HCT116 (cell line): Measurements from ENCODE around the gene STK32B.

Experiments
- EGR1 ChIP-seq: IDR thresholded peaks from 2 replicates; pipeline ENCODE4 v1.6.1; 2012; ENCODE audit warnings: low read depth
- ELF1 ChIP-seq: IDR thresholded peaks from 2 replicates; pipeline ENCODE4 v1.6.1; 2012; ENCODE audit warnings: low read depth, borderline replicate concordance
- EZH2 ChIP-seq: fragments of 200-600 bp; sonication (generic); IDR thresholded peaks from 2 replicates; pipeline ENCODE4 v1.6.1; 2017; ENCODE audit warnings: antibody characterized with exemption, mixed run types
- EZH2phosphoT487 ChIP-seq: fragments of 200-600 bp; IDR thresholded peaks from 2 replicates; pipeline ENCODE4 v1.6.1; 2018; ENCODE audit warnings: antibody characterized with exemption, borderline replicate concordance
- POLR2A ChIP-seq: IDR thresholded peaks from 2 replicates; pipeline ENCODE4 v1.7.0; 2011; ENCODE audit warnings: borderline replicate concordance; ENCODE audit not compliant: insufficient read depth, insufficient read length; ENCODE audit errors: extremely low read depth
- RAD21 ChIP-seq: IDR thresholded peaks from 2 replicates; pipeline ENCODE4 v1.6.1; 2012; ENCODE audit warnings: low read depth, mild to moderate bottlenecking
- SIN3A ChIP-seq: IDR thresholded peaks from 2 replicates; pipeline ENCODE4 v1.6.1; 2012; ENCODE audit warnings: low read depth
- SP1 ChIP-seq: IDR thresholded peaks from 2 replicates; pipeline ENCODE4 v1.6.1; 2012; ENCODE audit warnings: low read depth
- SRF ChIP-seq: IDR thresholded peaks from 2 replicates; pipeline ENCODE4 v1.6.1; 2012; ENCODE audit warnings: low read depth
- YY1 ChIP-seq: IDR thresholded peaks from 2 replicates; pipeline ENCODE4 v1.6.1; 2011; ENCODE audit warnings: low read length, low read depth, moderate library complexity, mild to moderate bottlenecking; ENCODE audit not compliant: insufficient replicate concordance; ENCODE audit errors: extremely low read depth
- ZFX ChIP-seq: fragments of 450-650 bp; IDR thresholded peaks from 2 replicates; pipeline ENCODE4 v1.6.1; 2017
- TF ChIP-seq, protein P1 (sequence below), 3 experiments: fragments of 200-600 bp in 1 of 3; sonication (generic) in 1 of 3; IDR thresholded peaks in 2 of 3; conservative IDR thresholded peaks in 1 of 3; 2 replicates each; pipeline ENCODE4 v1.5.1; 2012 to 2017; ENCODE audit warnings: low read depth in 2 of 3, low read length in 2 of 3, antibody characterized with exemption in 1 of 3, borderline replicate concordance in 1 of 3, control low read depth in 1 of 3, mild to moderate bottlenecking in 1 of 3, mixed read lengths in 1 of 3, mixed run types in 1 of 3, moderate library complexity in 1 of 3; ENCODE audit not compliant: insufficient read depth in 1 of 3
- TF ChIP-seq, protein P2 (sequence below): IDR thresholded peaks from 2 replicates; pipeline ENCODE4 v1.6.1; 2012
- TF ChIP-seq, protein P3 (sequence below): IDR thresholded peaks from 2 replicates; pipeline ENCODE4 v1.6.1; 2012

DNA sequence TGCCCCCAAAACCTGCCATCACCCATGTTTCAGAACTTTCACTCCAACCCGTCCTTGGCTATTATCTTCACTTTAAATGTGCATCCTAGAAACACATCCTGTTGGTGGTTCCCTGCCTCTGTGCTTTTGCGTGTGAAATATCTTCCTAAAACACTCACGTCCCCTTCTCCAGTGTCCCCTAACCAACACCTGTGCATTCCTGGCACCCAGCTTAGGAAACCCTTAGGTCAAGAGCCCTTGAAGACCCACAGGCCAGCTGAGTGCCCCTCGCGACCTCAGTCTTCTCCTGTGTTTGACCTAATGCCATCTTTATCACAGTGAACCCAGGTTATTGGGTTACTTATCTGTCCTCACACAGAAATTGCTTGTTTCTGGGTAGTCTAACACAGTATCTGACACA lies 117.6 kb downstream of the STK32B start:
- TF ChIP-seq, protein P1, sequence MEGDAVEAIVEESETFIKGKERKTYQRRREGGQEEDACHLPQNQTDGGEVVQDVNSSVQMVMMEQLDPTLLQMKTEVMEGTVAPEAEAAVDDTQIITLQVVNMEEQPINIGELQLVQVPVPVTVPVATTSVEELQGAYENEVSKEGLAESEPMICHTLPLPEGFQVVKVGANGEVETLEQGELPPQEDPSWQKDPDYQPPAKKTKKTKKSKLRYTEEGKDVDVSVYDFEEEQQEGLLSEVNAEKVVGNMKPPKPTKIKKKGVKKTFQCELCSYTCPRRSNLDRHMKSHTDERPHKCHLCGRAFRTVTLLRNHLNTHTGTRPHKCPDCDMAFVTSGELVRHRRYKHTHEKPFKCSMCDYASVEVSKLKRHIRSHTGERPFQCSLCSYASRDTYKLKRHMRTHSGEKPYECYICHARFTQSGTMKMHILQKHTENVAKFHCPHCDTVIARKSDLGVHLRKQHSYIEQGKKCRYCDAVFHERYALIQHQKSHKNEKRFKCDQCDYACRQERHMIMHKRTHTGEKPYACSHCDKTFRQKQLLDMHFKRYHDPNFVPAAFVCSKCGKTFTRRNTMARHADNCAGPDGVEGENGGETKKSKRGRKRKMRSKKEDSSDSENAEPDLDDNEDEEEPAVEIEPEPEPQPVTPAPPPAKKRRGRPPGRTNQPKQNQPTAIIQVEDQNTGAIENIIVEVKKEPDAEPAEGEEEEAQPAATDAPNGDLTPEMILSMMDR (IDR thresholded peaks at IDR 0.05 in 2 of 3, conservative IDR thresholded peaks at IDR 0.05 in 1 of 3; ENCODE audit: borderline replicate concordance in 1 of 3, insufficient read depth in 1 of 3, low read depth in 2 of 3, low read length in 2 of 3) = no peak
- TF ChIP-seq, protein P2, sequence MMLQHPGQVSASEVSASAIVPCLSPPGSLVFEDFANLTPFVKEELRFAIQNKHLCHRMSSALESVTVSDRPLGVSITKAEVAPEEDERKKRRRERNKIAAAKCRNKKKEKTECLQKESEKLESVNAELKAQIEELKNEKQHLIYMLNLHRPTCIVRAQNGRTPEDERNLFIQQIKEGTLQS = no peak
- TF ChIP-seq YY1 (no peak), SRF (no peak), ZFX (no peak), EZH2 (no peak), SP1 (no peak), POLR2A (no peak), ELF1 (no peak), RAD21 (no peak), SIN3A (no peak), EGR1 (no peak), EZH2phosphoT487 (no peak)
- TF ChIP-seq, protein P3, sequence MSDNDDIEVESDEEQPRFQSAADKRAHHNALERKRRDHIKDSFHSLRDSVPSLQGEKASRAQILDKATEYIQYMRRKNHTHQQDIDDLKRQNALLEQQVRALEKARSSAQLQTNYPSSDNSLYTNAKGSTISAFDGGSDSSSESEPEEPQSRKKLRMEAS = no peak
